ENCODE data around the gene HSF4. TPM values are rescaled to one million over a fixed set of nuclear protein-coding genes. Genes with fewer than 3 reads are reported as not detected.

Gene HSF4
- polyA plus RNA-seq, 2 of the 4 experiments (the other 2 are of a cell fraction) = 8.3 to 15.3 TPM

GRCh38 chr16:67192781-67193361, 28.3 kb downstream of the HSF4 start (continued):
- TF ChIP-seq MAZ (IDR thresholded peaks at IDR 0.05; ENCODE audit: borderline replicate concordance, low read depth, low read length) (no peak), HOXA7 (CRISPR knock-in tag; IDR thresholded peaks at IDR 0.05) (no peak), NPAS2 (CRISPR knock-in tag; IDR thresholded peaks at IDR 0.05; ENCODE audit: borderline replicate concordance) (no peak), E2F6 (IDR thresholded peaks at IDR 0.05; ENCODE audit: borderline replicate concordance, low read depth) (no peak), ATOH8 (CRISPR knock-in tag; IDR thresholded peaks at IDR 0.05; ENCODE audit: low read depth) (no peak)

- DNase-seq (ENCODE audit: low read depth in 1 of 2, low spot score in 1 of 2) (no peak), ATAC-seq (no peak), FAIRE-seq (no peak)
- H3K27ac ChIP-seq = peak overlapping the region in 1 of 2 experiments; percentile 97; a peak in 3 of 6 replicates
- peak overlapping the region; percentile 82 for H3K4me2 ChIP-seq
- ChIA-PET CTCF (interaction anchor here (1.0 to 10.3 kb wide), 6 partner anchors 8 to 246 kb away, joined by 3 to 105 read pairs (median 4); partner anchors contain the start of gene SLC9A5), POLR2A (interaction anchor here (1.8 kb wide), 1 partner anchor 33 kb away, joined by 6 read pairs; the partner anchor contains the start of gene TMEM208)
- peak overlapping the region; percentile 95 for H3K4me3 ChIP-seq
- peaks cover 23% of the 10 kb centered on the region for H3K4me1 ChIP-seq
- no peaks in the 10 kb centered on the region for H3K9me3 ChIP-seq
- no peak for TF ChIP-seq CBX8 (IDR thresholded peaks at IDR 0.05)
- TF ChIP-seq TP53 (CRISPR knock-in tag; IDR thresholded peaks at IDR 0.05) = no peak
- no peak for TF ChIP-seq CTCF (IDR thresholded peaks at IDR 0.05)
These were observed 29.0 kb downstream of the HSF4 start for GRCh38 chr16:67193536-67193935.

- no peak for ATAC-seq
- peak overlapping the region; percentile 82 for H3K4me2 ChIP-seq
- 93% methylated on average over 3 of the region's 6 CpGs for WGBS (ENCODE audit: missing lambda C conversion rate)
- TF ChIP-seq PBX3 (IDR thresholded peaks at IDR 0.05) (no peak), HEYL (CRISPR knock-in tag; IDR thresholded peaks at IDR 0.05) (no peak), BCL3 (IDR thresholded peaks at IDR 0.05) (no peak), HMGXB4 (CRISPR knock-in tag; IDR thresholded peaks at IDR 0.05; ENCODE audit: borderline replicate concordance) (no peak), NR3C1 (IDR thresholded peaks at IDR 0.05) (no peak), EHF (CRISPR knock-in tag; IDR thresholded peaks at IDR 0.05) (no peak), HDAC2 (IDR thresholded peaks at IDR 0.05) (no peak), E2F6 (IDR thresholded peaks at IDR 0.05; ENCODE audit: borderline replicate concordance, low read depth) (no peak), HOXA7 (CRISPR knock-in tag; IDR thresholded peaks at IDR 0.05) (no peak), KDM5A (IDR thresholded peaks at IDR 0.05) (no peak), ZSCAN20 (CRISPR knock-in tag; IDR thresholded peaks at IDR 0.05) (no peak), SMC3 (IDR thresholded peaks at IDR 0.05) (no peak), FOXS1 (CRISPR knock-in tag; IDR thresholded peaks at IDR 0.05) (no peak), GATA3 (IDR thresholded peaks at IDR 0.05; ENCODE audit: borderline replicate concordance) (no peak)
- no peaks in the 10 kb centered on the region for H3K9me3 ChIP-seq
- POLR2A ChIA-PET = no interaction called here
- FAIRE-seq = no peak
- no peak for DNase-seq (ENCODE audit: low read depth in 1 of 2, low spot score in 1 of 2)
- no peak overlapping the region for H3K4me3 ChIP-seq
- H3K27ac ChIP-seq = no peak overlapping the region
- peaks cover 28% of the 10 kb centered on the region for H3K4me1 ChIP-seq
- CTCF ChIA-PET = interaction anchor here (1.0 to 10.3 kb wide), 6 partner anchors 9 to 247 kb away, joined by 3 to 105 read pairs (median 6); partner anchors contain the start of genes CES3 and SLC9A5
These were observed 29.7 kb downstream of the HSF4 start for GRCh38 chr16:67194260-67194659.
